ENCODE data around the gene LRRC8B.
"Not testable (repeated sequence)": the region's sequence is repeated elsewhere in the genome, so short reads cannot be mapped to it uniquely, and the experiment has no call there.

Gene LRRC8B

DNA sequence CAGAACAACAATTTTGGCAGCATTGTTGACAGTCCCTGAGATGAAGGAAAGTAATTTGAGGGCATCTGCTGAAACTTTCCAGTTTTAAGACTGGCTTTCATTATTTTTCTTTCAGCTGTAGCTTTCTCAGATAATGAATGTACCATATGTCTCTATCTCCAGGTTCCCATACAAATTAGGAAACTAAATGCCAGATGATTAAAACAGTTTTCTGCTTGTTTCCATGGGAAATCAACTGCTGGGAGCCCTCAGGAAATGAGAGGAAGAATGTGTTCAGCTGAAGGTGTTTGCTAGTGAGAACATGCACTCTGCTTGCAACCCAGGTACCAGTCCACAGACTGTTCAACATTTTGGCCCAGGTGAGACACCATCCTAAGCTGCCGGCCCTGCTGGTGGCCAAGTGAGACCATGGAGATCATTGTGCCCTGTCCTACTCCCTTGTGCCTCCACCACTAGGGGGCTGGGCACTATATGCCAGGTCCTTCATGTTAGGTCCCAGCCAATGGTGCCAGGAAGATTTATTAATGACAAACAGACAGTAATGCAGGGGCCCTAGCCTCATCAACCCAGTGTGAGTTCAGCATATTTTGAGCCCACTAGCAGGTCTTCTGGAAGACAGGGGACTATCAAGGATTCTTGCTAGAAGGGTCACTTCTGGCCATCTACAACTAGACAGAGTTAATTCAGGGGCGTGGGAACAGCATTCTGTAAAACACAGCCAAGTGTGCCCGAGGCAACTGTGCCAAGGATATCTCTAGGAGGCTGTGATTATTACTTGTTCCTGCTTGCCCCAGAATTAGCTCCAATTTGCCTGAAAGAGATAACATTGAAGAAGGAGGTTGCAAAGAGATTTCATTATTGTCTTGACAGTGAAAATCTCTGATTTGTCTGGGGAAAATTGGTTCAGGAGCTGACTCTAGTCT lies 91.3 kb downstream of the LRRC8B start:
- H3K9me3 Mint-ChIP-seq, result peaks cover 10% of the 10 kb centered on the region
- peaks cover 85% of the 10 kb centered on the region for H3K4me1 Mint-ChIP-seq
- no peaks in the 10 kb centered on the region for H3K27me3 Mint-ChIP-seq
- peaks cover 27% of the 10 kb centered on the region for H3K36me3 Mint-ChIP-seq
- H3K4me3 Mint-ChIP-seq, result no peak overlapping the region
- H3K27ac Mint-ChIP-seq, result peak overlapping the region; percentile 20

DNA sequence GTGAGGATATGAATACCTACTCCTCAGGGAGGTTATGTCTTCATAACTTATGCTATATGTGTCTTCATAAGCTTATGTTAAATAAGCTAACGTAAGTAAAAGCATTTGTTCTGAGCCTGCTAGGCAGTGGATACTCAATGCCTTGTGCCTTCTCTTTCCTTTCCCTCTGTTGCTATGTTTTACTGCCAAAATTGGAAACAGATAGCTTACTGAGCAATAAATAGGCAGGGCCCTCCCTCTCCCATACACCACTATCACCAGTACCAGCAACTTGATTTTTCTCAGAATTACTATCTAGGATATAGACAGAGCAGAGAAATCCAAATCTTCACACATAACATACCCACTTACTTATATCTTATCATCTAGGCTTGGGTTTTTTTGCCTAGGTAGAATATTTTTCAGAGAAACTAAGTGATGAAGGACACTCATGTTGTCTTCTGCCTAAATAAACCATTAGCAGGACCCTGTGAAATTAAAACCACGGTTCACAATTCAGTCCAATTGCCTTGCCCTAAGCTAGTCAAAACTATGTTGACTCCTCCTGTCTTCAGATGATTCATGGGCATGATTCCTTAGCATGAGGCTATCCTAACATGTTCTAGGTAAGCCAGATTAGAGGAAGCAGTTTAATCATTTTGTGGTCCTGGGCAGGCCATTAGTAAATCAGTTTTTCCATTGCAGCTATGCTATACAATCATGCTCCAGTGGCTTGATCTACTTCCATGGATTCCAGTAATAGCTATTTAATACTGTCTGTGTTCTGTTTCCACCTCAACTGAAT lies 92.4 kb downstream of the LRRC8B start:
- no peak overlapping the region for H3K4me3 Mint-ChIP-seq
- H3K27ac Mint-ChIP-seq, result peak overlapping the region; percentile 64
- no peaks in the 10 kb centered on the region for H3K27me3 Mint-ChIP-seq
- H3K36me3 Mint-ChIP-seq, result peaks cover 29% of the 10 kb centered on the region
- H3K4me1 Mint-ChIP-seq, result peaks cover 84% of the 10 kb centered on the region
- H3K9me3 Mint-ChIP-seq, result peaks cover 10% of the 10 kb centered on the region

DNA sequence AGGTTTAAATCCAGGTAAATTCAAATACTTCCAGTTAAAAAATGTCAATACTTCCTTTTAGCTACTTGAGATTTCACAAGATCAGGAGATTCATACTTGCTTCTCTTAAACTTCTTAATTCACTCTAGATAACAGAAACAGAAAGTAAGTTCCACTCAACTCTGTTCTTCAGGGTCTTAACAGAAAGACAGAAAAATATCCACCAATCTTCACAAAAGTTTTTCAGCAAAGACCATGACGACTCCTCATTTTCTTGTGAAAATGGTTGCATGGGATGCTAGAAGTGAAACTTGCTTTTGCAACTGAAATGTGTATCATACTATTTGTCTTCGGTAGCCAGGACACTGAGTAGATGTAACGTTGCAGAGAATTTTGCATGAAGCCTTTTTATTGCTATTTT lies 96.0 kb downstream of the LRRC8B start:
- Mint-ChIP-seq H3K4me1 (peaks cover 72% of the 10 kb centered on the region), H3K27ac (peak overlapping the region; percentile 84), H3K4me3 (peak overlapping the region; percentile 53), H3K9me3 (peaks cover 10% of the 10 kb centered on the region), H3K36me3 (peaks cover 28% of the 10 kb centered on the region), H3K27me3 (no peaks in the 10 kb centered on the region)

DNA sequence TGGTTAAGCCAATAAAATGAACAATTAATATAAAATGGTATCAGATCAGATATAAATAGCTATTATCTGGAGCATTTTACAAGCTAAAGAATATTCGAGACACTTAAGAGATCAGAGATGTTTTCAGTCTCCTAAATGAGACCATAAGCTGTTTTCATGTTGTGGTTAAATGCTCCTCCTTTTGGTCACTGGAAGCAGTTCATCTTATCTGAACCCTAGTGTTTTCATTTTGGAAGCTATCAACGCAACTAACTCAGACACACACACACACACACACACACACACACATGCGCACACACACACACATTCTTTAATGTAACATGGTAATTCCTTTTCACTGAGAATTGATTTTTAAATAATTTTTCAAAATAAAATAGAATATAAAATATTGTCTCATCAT lies 98.3 kb downstream of the LRRC8B start:
- H3K4me3 Mint-ChIP-seq, result no peak overlapping the region
- H3K9me3 Mint-ChIP-seq, result peaks cover 7% of the 10 kb centered on the region
- peak overlapping the region; percentile 68 for H3K27ac Mint-ChIP-seq
- H3K4me1 Mint-ChIP-seq, result peaks cover 72% of the 10 kb centered on the region
- peaks cover 22% of the 10 kb centered on the region for H3K36me3 Mint-ChIP-seq
- no peaks in the 10 kb centered on the region for H3K27me3 Mint-ChIP-seq

DNA sequence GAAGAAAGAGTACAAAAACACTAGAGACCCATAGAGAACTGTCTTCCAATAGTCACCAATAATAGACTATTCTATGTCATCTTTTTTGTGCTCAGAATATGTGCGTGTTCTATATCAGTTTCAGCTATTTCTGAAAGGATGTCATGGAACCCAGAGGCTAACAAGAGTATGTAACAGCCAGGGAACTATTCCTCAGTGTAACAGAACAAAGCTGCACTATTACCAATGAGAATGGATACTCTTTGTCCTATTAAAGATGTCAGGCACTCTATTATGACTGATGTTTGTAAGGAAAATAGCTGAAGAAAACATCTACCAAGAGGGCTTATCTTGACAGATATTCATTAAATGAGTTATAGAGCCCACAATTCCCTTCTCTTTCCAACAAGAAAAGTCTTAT lies 99.7 kb downstream of the LRRC8B start:
- no peaks in the 10 kb centered on the region for H3K9me3 Mint-ChIP-seq
- no peak overlapping the region for H3K27ac Mint-ChIP-seq
- H3K4me3 Mint-ChIP-seq, result no peak overlapping the region
- peaks cover 75% of the 10 kb centered on the region for H3K4me1 Mint-ChIP-seq
- peaks cover 15% of the 10 kb centered on the region for H3K36me3 Mint-ChIP-seq
- no peaks in the 10 kb centered on the region for H3K27me3 Mint-ChIP-seq

DNA sequence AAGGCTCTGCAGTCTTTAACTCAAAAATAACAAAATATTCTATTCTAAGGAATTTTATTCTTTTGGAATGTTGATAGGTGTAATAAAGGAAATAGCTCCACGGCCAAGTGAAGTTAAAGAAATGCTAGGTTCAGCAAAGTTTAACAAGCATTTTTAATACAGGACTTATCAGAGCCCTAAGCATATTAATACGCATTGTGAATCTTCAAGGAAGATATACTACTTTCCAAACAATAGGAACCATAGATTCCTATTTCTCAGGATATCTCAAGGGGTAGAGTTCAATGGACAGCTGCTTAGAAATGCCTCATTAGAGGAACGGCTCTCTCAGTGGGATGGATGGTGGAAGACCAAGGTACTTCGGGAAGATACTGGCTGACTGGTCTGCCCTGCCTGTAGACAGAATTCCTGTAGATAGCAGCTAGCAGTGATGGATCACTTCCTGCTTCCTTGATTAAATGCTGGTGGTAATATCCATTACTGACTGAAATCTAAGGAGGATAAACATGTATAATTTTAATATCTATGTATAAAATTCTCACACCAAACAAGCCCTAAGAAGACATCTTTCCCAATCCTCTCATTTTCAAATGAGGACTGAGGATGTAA lies 100.2 kb downstream of the LRRC8B start:
- Mint-ChIP-seq H3K4me1 (peaks cover 78% of the 10 kb centered on the region), H3K27ac (peak overlapping the region; percentile 42), H3K4me3 (no peak overlapping the region), H3K27me3 (no peaks in the 10 kb centered on the region), H3K36me3 (peaks cover 15% of the 10 kb centered on the region), H3K9me3 (no peaks in the 10 kb centered on the region)

DNA sequence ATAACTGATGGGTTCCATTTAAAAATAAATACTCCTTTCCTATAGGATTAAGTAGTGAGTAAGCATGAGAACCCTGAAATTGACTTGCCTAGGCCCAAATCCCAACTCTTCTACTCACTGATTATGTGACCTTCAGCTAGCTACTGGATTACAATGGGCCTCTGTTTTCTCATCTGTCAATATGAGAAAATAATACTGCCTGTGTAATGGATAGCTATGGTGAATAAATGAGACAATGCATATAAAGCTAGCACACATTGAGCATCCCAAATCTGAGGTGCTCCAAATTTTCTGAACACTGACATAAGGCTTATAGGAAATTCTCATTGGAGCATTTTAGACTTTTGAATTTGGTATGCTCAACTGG lies 103.0 kb downstream of the LRRC8B start:
- no peaks in the 10 kb centered on the region for H3K9me3 Mint-ChIP-seq
- H3K4me3 Mint-ChIP-seq, result peak overlapping the region; percentile 11
- H3K27ac Mint-ChIP-seq, result peak overlapping the region; percentile 77
- peaks cover 9% of the 10 kb centered on the region for H3K36me3 Mint-ChIP-seq
- H3K27me3 Mint-ChIP-seq, result no peaks in the 10 kb centered on the region
- peaks cover 82% of the 10 kb centered on the region for H3K4me1 Mint-ChIP-seq

DNA sequence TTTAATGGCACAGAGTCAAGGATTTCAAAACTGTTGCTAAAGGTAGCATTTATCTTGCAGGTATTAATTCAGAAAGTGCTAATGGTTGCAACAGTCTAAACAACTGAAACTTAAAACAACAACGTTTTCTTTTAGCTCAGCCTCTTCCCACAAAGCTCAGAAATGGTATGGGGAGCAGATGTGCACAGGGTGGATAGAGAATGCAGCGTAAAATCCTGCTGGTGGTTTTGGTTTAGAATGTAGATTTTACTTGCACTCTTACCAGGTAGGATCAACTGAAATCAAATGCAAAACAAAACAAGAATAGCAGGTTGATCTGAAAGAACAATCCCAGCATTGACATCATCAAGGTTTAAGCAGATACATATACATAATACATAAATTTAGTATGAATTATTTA lies 104.5 kb downstream of the LRRC8B start:
- Mint-ChIP-seq H3K27me3 (no peaks in the 10 kb centered on the region), H3K36me3 (peaks cover 12% of the 10 kb centered on the region), H3K9me3 (no peaks in the 10 kb centered on the region), H3K27ac (peak overlapping the region; percentile 57), H3K4me3 (peak overlapping the region; percentile 35), H3K4me1 (peaks cover 69% of the 10 kb centered on the region)

DNA sequence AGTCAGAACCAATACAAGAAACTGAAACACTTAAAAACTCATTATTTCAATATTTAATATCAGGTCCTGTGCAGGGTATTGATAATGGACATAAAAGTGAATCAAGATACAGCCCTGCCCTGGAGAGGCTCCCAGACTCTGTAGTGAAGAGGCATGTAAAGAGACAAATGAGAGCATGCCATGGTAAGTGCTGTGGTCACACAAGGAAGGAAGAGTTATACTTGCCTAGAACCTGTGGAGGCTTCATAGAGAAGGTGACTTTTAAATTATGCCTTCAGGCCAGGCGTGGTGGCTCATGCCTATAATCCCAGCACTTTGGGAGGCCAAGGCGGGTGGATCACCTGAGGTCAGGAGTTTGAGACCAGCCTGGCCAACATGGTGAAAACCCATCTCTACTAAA lies 105.0 kb downstream of the LRRC8B start:
- Mint-ChIP-seq H3K4me3 (peak overlapping the region; percentile 58), H3K27ac (peak overlapping the region; percentile 92), H3K4me1 (peaks cover 69% of the 10 kb centered on the region), H3K36me3 (peaks cover 15% of the 10 kb centered on the region)
- not testable (repeated sequence) for H3K9me3 Mint-ChIP-seq, H3K27me3 Mint-ChIP-seq

DNA sequence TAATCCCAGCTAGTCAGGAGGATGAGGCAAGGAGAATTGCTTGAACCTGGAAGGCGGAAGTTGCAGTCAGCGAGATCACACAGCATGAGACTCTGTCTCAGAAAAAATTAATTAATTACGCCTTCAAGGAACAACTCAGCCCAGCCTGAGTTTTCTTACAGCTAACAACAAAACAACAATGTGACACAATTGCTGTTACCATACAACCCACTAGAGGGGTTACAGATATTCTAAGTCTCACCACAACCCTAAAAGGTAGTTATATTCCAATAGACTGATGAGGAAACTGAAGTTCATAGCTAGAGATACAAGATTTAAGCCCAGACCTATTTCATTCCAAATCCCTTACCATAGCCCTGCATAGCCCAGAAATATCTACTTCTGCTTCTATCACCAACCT lies 105.4 kb downstream of the LRRC8B start:
- peak overlapping the region; percentile 66 for H3K4me3 Mint-ChIP-seq

DNA sequence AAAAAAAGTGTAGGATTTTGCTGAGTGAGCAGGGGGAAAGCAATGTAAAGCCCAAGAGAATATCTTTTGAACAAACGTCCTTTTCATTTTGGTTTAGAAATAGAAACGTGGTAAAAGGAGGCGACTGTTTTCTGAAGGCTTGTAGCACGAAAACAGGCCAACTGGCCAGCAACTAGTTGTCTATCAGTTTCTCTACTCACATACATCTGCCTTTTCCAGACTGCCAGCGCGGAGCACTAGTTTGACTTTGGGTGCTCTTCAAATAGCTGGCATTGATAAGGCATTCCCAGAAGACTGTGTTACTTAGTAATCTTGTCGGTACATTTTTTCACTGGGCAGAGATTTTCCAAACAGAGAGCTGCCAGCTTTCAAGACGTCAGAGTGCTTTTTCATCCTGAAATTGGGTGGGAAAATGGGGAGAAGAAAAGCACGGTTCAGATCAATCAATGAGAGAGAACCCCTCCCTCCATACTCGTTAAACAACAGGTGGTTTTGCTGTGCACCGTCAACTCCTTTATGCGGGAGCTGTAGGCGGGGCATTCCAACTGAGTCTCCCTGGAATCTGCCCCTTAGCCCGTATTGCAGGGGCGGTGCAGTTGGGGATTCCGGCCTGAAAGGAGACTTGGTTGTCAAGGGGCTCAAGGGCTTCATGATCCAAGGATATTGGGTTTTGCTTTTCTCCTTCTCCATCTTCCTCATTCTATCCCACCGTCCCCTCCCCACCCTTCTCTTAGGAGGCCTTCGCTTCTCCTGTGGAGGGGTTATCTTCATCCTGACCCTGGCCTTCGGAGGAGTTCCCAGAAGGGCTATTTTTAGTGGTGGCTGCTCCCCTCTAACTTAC lies 107.4 kb downstream of the LRRC8B start:
- Mint-ChIP-seq H3K27me3 (no peaks in the 10 kb centered on the region), H3K27ac (peak overlapping the region; percentile 95), H3K36me3 (peaks cover 17% of the 10 kb centered on the region), H3K9me3 (no peaks in the 10 kb centered on the region), H3K4me1 (peaks cover 68% of the 10 kb centered on the region), H3K4me3 (peak overlapping the region; percentile 94)

More for the DNA sequence above, 105.4 kb downstream of the LRRC8B start:
- no peaks in the 10 kb centered on the region for H3K27me3 Mint-ChIP-seq
- peaks cover 14% of the 10 kb centered on the region for H3K36me3 Mint-ChIP-seq
- H3K4me1 Mint-ChIP-seq, result peaks cover 69% of the 10 kb centered on the region
- peak overlapping the region; percentile 82 for H3K27ac Mint-ChIP-seq
- no peaks in the 10 kb centered on the region for H3K9me3 Mint-ChIP-seq

DNA sequence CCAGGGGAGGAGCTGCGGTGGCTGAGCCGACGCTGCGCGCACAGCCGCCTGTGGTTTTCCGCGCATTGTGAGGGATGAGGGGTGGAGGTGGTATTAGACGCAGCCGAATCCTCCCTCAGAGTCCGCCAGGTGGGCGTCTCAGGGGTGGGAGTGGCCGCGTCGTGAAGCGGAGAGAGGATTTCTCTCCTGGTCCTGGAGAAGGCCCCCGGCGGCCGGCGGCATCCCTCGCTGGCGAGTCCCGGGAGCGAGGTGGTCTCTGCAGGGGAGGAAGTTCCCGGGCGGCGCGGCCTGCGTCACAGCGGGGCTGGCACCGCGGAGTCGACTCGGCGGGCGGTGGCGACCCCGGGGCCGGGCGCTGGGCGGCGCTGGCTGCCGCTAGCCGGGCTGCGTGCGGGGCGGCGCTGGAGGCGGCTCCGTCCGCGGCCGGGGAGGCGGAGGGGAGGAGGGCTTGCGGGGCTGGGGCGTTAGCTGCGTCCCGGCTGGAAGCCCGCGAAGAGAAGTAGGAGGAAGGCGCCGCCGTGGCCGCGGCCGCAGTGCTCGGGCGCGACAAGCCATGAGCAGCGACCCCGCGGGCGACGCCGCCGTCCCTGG lies 108.1 kb downstream of the LRRC8B start, which contains the start of gene LRRC8C:
Gene LRRC8C, plus strand, starts transcription at position 464 of the 591 bp plus-strand sequence. CDS start 53,354 bp downstream, outside the sequence.
- no peaks in the 10 kb centered on the region for H3K9me3 Mint-ChIP-seq
- no peaks in the 10 kb centered on the region for H3K27me3 Mint-ChIP-seq
- H3K27ac Mint-ChIP-seq, result peak within 1 kb of the TSS; percentile 96
- H3K4me3 Mint-ChIP-seq, result peak within 1 kb of the TSS; percentile 95
- peaks cover 68% of the 10 kb centered on the region for H3K4me1 Mint-ChIP-seq
- H3K36me3 Mint-ChIP-seq, result peaks cover 24% of the 10 kb centered on the region

DNA sequence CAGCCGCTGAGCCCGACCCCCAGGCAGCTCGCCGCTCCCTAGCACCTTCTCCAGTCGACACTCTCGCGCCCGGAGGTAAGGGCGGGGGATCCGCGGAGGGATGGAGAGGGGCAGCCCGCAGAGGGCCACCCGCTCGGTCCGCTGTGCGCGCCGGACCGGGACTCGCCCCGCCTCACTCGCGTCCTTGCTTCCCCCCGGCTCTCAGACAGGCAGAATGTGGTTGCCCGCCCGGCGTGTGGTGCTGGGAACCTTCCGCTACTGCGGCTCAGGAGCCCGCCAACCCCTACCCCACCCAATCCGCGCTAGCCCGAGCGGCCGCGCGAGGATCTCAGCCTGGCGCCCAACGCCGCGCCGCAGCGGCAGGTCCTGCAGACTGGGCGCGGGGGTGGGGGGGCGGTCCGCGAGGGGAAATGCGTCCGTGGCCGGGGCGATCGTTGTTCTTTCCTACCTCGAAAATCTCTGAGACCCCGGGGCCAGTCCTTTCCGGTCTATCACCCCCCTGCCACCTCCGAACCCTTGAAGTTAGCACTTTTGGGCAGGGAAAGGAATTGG lies 108.7 kb downstream of the LRRC8B start:
- Mint-ChIP-seq H3K4me1 (peaks cover 68% of the 10 kb centered on the region), H3K27me3 (no peaks in the 10 kb centered on the region), H3K36me3 (peaks cover 29% of the 10 kb centered on the region), H3K4me3 (peak overlapping the region; percentile 95), H3K27ac (peak overlapping the region; percentile 96), H3K9me3 (no peaks in the 10 kb centered on the region)

Measured in activated naive CD4-positive, alpha-beta T cell treated with anti-CD3 and anti-CD28 coated beads, Interleukin-2, amount 50 U/mL, for 24 hours (primary cell).